HCT116 (cell line): Measurements from ENCODE around the gene C19orf85. TPM values are rescaled to one million over a fixed set of nuclear protein-coding genes. Genes with fewer than 3 reads are reported as not detected.

Experiments used
- ATAC-seq: fragments of 200-7000 bp; cut with Tn5 transposase; 2 replicates; pipeline ENCODE4 v1.9.1; 2020; ENCODE audit warnings: mild to moderate bottlenecking, moderate library complexity
- BruUV-seq: library from RNA; stranded (reverse); fragments of 400-500 nt; replicated peaks from 2 replicates; lab custom pipeline; 2021; lab: Mats Ljungman, UMichigan
- CTCF ChIA-PET: fragments of 300-600 bp; sonication (Branson Sonifier 250); formaldehyde crosslinking; loops from one replicate; lab custom pipeline; 2021; ENCODE audit warnings: antibody characterized with exemption; lab: Charles Lee
- POLR2A ChIA-PET: fragments of 300-600, 350-600 bp; sonication (Branson Sonifier 250); formaldehyde crosslinking; loops from one replicate; lab custom pipeline; 2021; ENCODE audit warnings: antibody characterized with exemption; lab: Charles Lee
- RAD21 ChIA-PET, 2 experiments: fragments of 300-600 bp; sonication (Branson Sonifier 250); formaldehyde crosslinking; loops; one replicate each; lab custom pipeline; 2023; ENCODE audit warnings: low total read pairs in 2 of 2; ENCODE audit not compliant: uncharacterized antibody in 2 of 2, unreplicated experiment in 2 of 2, low non-redundant PET in 1 of 2; lab: Charles Lee
- DNase-seq: peaks from one replicate; pipeline ENCODE4 v3.0.0-alpha.2; 2010; ENCODE audit warnings: low read depth, low spot score
- H2AFZ ChIP-seq: fragments of 200-600 bp; shearing (Covaris generic), sonication (generic); 2 replicates; pipeline ENCODE4 v1.6.1; 2017; ENCODE audit warnings: low read depth, mixed run types, mixed read lengths, antibody characterized with exemption, low read length; ENCODE audit not compliant: poor library complexity, severe bottlenecking
- H3K27ac ChIP-seq: 2 replicates; pipeline ENCODE4 v1.5.1; 2012; ENCODE audit warnings: low read depth, low read length
- H3K27me3 ChIP-seq: fragments of 200-600 bp; sonication (generic); 2 replicates; pipeline ENCODE4 v1.6.1; 2016; ENCODE audit warnings: mixed run types, low read length, mixed read lengths; ENCODE audit not compliant: insufficient read depth
- H3K36me3 ChIP-seq, 2 experiments: fragments of 200-500 bp in 1 of 2; fragments of 200-600 bp in 1 of 2; sonication (Bioruptor generic) in 1 of 2; sonication (generic) in 1 of 2; 2 replicates each; pipeline versions ENCODE4 v1.5.1 to v1.6.1; 2014 to 2016; ENCODE audit warnings: low read length in 2 of 2, inconsistent platforms in 1 of 2, mixed read lengths in 1 of 2, mixed run types in 1 of 2; ENCODE audit not compliant: insufficient read depth in 2 of 2, control insufficient read depth in 1 of 2
- H3K4me1 ChIP-seq, 2 experiments: fragments of 200-600 bp in 1 of 2; sonication (generic) in 1 of 2; 2 replicates each; pipeline versions ENCODE4 v1.5.1 to v1.6.1; 2012 to 2017; ENCODE audit warnings: low read length in 2 of 2, inconsistent platforms in 1 of 2, mild to moderate bottlenecking in 1 of 2, mixed read lengths in 1 of 2, mixed run types in 1 of 2, moderate library complexity in 1 of 2; ENCODE audit not compliant: insufficient read depth in 2 of 2, control insufficient read depth in 1 of 2
- H3K4me2 ChIP-seq: fragments of 200-600 bp; sonication (generic); 2 replicates; pipeline ENCODE4 v1.6.1; 2017; ENCODE audit warnings: mixed run types, low read length, mixed read lengths
- H3K4me3 ChIP-seq, 2 experiments: fragments of 200-600 bp in 1 of 2; sonication (generic) in 1 of 2; replicated peaks in 1 of 2; 2 replicates each; pipeline ENCODE4 v1.5.1; 2011 to 2016; ENCODE audit warnings: low read length in 2 of 2, control low read depth in 1 of 2, low read depth in 1 of 2, mild to moderate bottlenecking in 1 of 2, mixed read lengths in 1 of 2, mixed run types in 1 of 2
- H3K79me2 ChIP-seq: fragments of 200-600 bp; sonication (generic); 2 replicates; pipeline ENCODE4 v1.6.1; 2017; ENCODE audit warnings: mild to moderate bottlenecking, mixed run types, low read length, moderate library complexity, mixed read lengths; ENCODE audit not compliant: insufficient read depth
- H3K9ac ChIP-seq: fragments of 200-600 bp; sonication (generic); 2 replicates; pipeline ENCODE4 v1.6.1; 2016; ENCODE audit warnings: low read length, mixed read lengths
- H3K9me2 ChIP-seq: fragments of 200-600 bp; sonication (generic), shearing (Covaris generic); 2 replicates; pipeline ENCODE4 v1.6.1; 2017; ENCODE audit warnings: mixed run types, mild to moderate bottlenecking, moderate library complexity; ENCODE audit not compliant: insufficient read depth
- H3K9me3 ChIP-seq, 2 experiments: fragments of 200-500 bp in 1 of 2; fragments of 200-600 bp in 1 of 2; sonication (Bioruptor generic) in 1 of 2; sonication (generic) in 1 of 2; 2 replicates each; pipeline ENCODE4 v1.6.1; 2014 to 2017; ENCODE audit warnings: low read length in 2 of 2, mixed read lengths in 2 of 2, inconsistent platforms in 1 of 2, low read depth in 1 of 2, mild to moderate bottlenecking in 1 of 2, mixed run types in 1 of 2, moderate library complexity in 1 of 2; ENCODE audit not compliant: control insufficient read depth in 1 of 2, insufficient read depth in 1 of 2
- H4K20me1 ChIP-seq: fragments of 200-600 bp; sonication (generic), shearing (Covaris generic); 2 replicates; pipeline ENCODE4 v1.6.1; 2017; ENCODE audit warnings: mixed run types, mild to moderate bottlenecking, moderate library complexity; ENCODE audit not compliant: insufficient read depth
- CBX3 ChIP-seq: IDR thresholded peaks from 2 replicates; pipeline ENCODE4 v1.6.1; 2012; ENCODE audit warnings: low read depth
- ELF1 ChIP-seq: IDR thresholded peaks from 2 replicates; pipeline ENCODE4 v1.6.1; 2012; ENCODE audit warnings: low read depth, borderline replicate concordance
- EZH2 ChIP-seq: fragments of 200-600 bp; sonication (generic); IDR thresholded peaks from 2 replicates; pipeline ENCODE4 v1.6.1; 2017; ENCODE audit warnings: antibody characterized with exemption, mixed run types
- POLR2A ChIP-seq: IDR thresholded peaks from 2 replicates; pipeline ENCODE4 v1.7.0; 2011; ENCODE audit warnings: borderline replicate concordance; ENCODE audit not compliant: insufficient read depth, insufficient read length; ENCODE audit errors: extremely low read depth
- RAD21 ChIP-seq: IDR thresholded peaks from 2 replicates; pipeline ENCODE4 v1.6.1; 2012; ENCODE audit warnings: low read depth, mild to moderate bottlenecking
- SIN3A ChIP-seq: IDR thresholded peaks from 2 replicates; pipeline ENCODE4 v1.6.1; 2012; ENCODE audit warnings: low read depth
- TCF7L2 ChIP-seq: IDR thresholded peaks from 2 replicates; pipeline ENCODE4 v1.7.0; 2011; ENCODE audit warnings: borderline replicate concordance, inconsistent platforms; ENCODE audit not compliant: insufficient read depth, insufficient read length; ENCODE audit errors: extremely low read depth
- YY1 ChIP-seq: IDR thresholded peaks from 2 replicates; pipeline ENCODE4 v1.6.1; 2011; ENCODE audit warnings: low read length, low read depth, moderate library complexity, mild to moderate bottlenecking; ENCODE audit not compliant: insufficient replicate concordance; ENCODE audit errors: extremely low read depth
- ZNF274 ChIP-seq: fragments of 200-500 bp; sonication (Bioruptor generic); IDR thresholded peaks from 2 replicates; pipeline ENCODE4 v1.6.1; 2014; ENCODE audit warnings: mild to moderate bottlenecking, low read depth, low read length, inconsistent platforms
- intact Hi-C: fragments of 100-400 bp; cut with micrococcal nuclease; formaldehyde crosslinking; loops from 2 replicates; pipeline ENCODE4 v1.10.0; 2022
- total RNA-seq: library from RNA; stranded (reverse); gene quantifications from one replicate; pipeline ENCODE4 v1.2.1, GENCODE V29; 2021; ENCODE audit not compliant: unreplicated experiment
- TF ChIP-seq, protein P1 (sequence below): IDR thresholded peaks from 2 replicates; pipeline ENCODE4 v1.6.1; 2011; ENCODE audit warnings: mild to moderate bottlenecking, low read length, moderate library complexity; ENCODE audit not compliant: insufficient replicate concordance; ENCODE audit errors: extremely low read depth
- TF ChIP-seq, protein P2 (sequence below): IDR thresholded peaks from 2 replicates; pipeline ENCODE4 v1.6.1; 2012
- TF ChIP-seq, protein P3 (sequence below): IDR thresholded peaks from 2 replicates; pipeline ENCODE4 v1.6.1; 2012

Gene C19orf85
- total RNA-seq, 1 experiment from 2014 or later: 0.34 TPM

DNA sequence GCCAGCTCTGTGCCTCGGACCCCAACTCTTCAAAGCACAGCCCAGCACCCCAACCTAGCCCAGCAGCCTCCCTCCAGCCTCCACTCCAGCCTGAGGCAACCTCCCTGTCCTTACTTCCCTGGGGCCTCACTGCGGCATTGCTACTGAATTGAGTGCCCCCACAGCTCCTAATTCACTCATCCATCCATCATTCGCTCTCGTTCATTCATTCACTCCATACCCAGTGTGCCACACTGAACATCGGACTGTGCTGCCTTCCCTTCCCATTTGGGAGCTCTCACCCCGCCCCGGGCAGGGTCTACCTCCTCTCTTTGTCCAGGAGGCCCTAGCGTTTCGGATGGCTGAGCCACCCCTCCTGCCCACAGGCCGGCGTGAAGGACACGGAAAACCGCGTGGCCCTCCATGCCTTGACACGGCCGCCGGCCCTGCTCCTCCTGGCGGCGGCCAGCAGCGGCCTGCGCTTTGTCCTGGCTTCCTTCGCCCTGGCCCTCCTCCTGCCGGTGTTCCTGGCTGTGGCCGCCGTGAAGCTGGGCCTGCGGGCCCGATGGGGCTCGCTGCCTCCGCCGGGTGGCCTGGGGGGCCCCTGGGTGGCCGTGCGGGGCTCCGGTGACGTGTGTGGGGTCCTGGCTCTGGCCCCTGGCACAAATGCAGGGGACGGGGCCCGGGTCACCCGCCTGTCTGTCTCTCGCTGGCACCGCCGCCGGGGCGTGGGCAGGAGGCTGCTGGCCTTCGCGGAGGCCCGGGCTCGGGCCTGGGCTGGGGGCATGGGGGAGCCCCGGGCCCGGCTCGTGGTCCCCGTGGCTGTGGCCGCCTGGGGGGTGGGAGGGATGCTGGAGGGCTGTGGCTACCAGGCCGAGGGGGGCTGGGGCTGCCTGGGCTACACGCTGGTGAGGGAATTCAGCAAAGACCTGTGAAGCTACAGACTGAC is 21.8 kb upstream of the C19orf85 start:
- Histone ChIP-seq H2AFZ (no peak overlapping the region), H3K36me3 (no peaks in the 10 kb centered on the region), H3K4me3 (peak overlapping the region; percentile 79 to 80), H3K9me2 (no peaks in the 10 kb centered on the region), H3K4me1 (peaks cover 10 to 34% of the 10 kb centered on the region in 2 experiments; a peak in 3 of 4 replicates), H3K27me3 (no peaks in the 10 kb centered on the region), H3K27ac (peak overlapping the region; percentile 85; the same call in 1 of the 2 replicates), H3K4me2 (peak overlapping the region; percentile 97), H3K9ac (peak overlapping the region; percentile 97), H3K9me3 (no peaks in the 10 kb centered on the region), H3K79me2 (peaks cover 7% of the 10 kb centered on the region; the same call in 1 of the 2 replicates), H4K20me1 (no peaks in the 10 kb centered on the region)
- ChIA-PET RAD21 (no interaction called here), CTCF (interaction anchor here (1.4 kb wide), 1 partner anchor 17 kb away, joined by 4 read pairs; no protein-coding TSS in a partner anchor), POLR2A (no interaction called here)
- intact Hi-C loops: no loop called here
- BruUV-seq: no TSS peak
- ATAC-seq (no peak), DNase-seq (no peak)
- TF ChIP-seq TCF7L2: no peak
- TF ChIP-seq ELF1: no peak

DNA sequence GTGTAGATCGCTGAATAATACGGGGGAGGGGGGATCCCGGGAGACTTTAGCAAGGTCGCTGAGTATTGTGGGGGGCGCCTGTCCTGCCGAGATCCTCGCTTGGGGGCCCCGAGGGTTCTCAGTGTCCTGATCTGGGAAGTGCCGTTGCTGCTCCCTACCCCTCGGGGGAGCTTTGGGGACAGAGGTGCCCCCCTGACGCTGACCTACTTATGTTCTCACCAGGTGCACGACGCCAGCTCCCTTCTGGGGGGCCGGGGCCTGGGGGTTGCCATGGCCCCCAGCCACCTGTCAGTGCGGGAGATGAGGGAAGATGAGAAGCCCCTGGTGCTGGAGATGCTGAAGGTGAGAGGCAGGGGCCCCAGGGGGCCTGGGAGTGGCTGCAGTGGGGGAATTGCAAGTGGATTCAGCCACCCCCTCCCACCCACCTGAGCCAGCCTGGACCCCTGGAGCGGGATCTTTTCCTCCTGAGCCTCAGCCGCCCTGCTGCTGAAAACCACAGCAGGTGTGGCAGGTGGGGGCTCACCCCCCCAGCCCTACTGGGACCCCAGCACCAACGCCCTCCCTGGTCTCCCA is 21.0 kb upstream of the C19orf85 start:
- no peaks in the 10 kb centered on the region for H3K9me3 ChIP-seq
- peaks cover 7% of the 10 kb centered on the region; the same call in 1 of the 2 replicates for H3K79me2 ChIP-seq
- no peak overlapping the region for H2AFZ ChIP-seq
- ChIA-PET POLR2A (interaction anchor here (0.7 to 1.2 kb wide), 2 partner anchors 8 to 9 kb away, joined by 4 to 8 read pairs; partner anchors contain the start of gene ZNF628), CTCF (interaction anchor here (0.9 kb wide), 1 partner anchor 19 kb away, joined by 4 read pairs; no protein-coding TSS in a partner anchor), RAD21 (no interaction called here)
- BruUV-seq: TSS peak; percentile 76
- peak overlapping the region; percentile 97 for H3K9ac ChIP-seq
- peak overlapping the region; percentile 79 to 80 for H3K4me3 ChIP-seq
- H3K36me3 ChIP-seq: no peaks in the 10 kb centered on the region
- H3K27me3 ChIP-seq: no peaks in the 10 kb centered on the region
- peak overlapping the region; percentile 85 for H3K27ac ChIP-seq
- peaks cover 10 to 34% of the 10 kb centered on the region in 2 experiments; a peak in 3 of 4 replicates for H3K4me1 ChIP-seq
- H4K20me1 ChIP-seq: no peaks in the 10 kb centered on the region
- intact Hi-C loops: no loop called here
- no peak for DNase-seq
- H3K4me2 ChIP-seq: peak overlapping the region; percentile 97
- peak; percentile 16 for ATAC-seq
- H3K9me2 ChIP-seq: no peaks in the 10 kb centered on the region
- TF ChIP-seq SIN3A (no peak), ELF1 (no peak), YY1 (no peak), ZNF274 (no peak), EZH2 (no peak), TCF7L2 (no peak), CBX3 (no peak), POLR2A (no peak), RAD21 (no peak)
- TF ChIP-seq, protein P1, sequence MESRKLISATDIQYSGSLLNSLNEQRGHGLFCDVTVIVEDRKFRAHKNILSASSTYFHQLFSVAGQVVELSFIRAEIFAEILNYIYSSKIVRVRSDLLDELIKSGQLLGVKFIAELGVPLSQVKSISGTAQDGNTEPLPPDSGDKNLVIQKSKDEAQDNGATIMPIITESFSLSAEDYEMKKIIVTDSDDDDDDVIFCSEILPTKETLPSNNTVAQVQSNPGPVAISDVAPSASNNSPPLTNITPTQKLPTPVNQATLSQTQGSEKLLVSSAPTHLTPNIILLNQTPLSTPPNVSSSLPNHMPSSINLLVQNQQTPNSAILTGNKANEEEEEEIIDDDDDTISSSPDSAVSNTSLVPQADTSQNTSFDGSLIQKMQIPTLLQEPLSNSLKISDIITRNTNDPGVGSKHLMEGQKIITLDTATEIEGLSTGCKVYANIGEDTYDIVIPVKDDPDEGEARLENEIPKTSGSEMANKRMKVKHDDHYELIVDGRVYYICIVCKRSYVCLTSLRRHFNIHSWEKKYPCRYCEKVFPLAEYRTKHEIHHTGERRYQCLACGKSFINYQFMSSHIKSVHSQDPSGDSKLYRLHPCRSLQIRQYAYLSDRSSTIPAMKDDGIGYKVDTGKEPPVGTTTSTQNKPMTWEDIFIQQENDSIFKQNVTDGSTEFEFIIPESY: no peak
- TF ChIP-seq, protein P2, sequence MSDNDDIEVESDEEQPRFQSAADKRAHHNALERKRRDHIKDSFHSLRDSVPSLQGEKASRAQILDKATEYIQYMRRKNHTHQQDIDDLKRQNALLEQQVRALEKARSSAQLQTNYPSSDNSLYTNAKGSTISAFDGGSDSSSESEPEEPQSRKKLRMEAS: no peak
- TF ChIP-seq, protein P3, sequence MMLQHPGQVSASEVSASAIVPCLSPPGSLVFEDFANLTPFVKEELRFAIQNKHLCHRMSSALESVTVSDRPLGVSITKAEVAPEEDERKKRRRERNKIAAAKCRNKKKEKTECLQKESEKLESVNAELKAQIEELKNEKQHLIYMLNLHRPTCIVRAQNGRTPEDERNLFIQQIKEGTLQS: no peak
